HG03139 (cell line): ENCODE measurements around the gene CXXC4.

Source experiments
- ATAC-seq: cut with Tn5 transposase; IDR thresholded peaks from one replicate; pipeline ENCODE4 v1.9.1; 2021; ENCODE audit not compliant: unreplicated experiment

Gene CXXC4

DNA sequence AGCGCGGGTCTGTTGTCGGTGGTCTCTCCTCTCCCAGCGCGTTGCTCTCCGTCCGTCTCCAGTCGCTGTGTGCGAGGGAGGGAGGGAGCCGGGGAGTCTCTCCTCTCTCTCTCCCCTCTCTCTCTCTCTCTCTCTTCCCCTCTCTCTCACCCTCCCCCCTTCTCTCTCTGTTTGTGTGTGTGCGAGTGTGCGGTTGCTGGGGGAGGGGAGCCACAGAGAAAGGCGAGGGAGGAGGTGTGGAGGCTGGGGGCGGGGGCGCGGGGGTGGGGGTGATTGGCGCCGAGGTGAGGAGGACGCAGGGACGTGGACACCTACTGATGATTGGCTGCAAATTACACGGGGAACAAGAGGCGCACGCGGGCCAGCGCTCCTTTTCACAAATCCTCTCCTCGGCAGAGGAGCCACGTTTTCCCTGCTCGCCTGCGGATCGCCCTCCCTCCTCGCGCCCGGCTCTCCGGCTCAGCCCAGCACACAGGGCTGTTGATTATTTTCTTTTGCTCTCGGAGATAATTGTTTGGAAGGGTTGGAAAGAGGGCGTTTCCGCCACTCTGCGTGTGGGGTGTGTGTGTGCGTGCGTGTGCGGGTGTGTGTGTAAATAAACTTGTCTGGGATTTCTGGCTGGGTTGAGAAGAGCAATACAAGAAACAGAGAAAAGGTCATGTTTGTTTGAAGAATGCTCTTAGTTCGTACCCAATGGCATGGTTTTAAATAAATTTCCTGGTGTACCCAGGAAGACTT lies at the start of gene CXXC4:
Gene CXXC4 (minus strand): TSS at position 73 of the 738 bp plus-strand sequence. CDS start 3,092 bp downstream, outside the sequence.
- no peak for ATAC-seq

DNA sequence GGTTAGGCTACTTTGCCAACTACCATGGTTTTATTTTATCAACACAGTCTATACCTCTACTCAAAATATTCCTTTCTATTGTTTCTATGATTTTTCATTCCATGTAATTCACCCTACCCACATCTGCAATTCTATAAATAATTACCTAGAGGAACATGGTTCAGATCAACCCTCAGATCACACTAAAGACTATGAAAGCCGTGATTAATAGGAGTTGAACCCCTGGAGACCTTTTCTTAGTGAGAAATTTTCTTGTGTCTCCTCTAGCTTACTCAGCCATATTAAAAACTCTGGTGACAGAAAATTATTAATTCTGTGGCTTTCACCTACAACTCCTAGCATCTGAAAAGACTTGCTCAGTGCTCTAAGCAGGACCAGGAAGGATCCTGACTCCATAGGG lies 38.5 kb upstream of the CXXC4 start:
- no peak for ATAC-seq

DNA sequence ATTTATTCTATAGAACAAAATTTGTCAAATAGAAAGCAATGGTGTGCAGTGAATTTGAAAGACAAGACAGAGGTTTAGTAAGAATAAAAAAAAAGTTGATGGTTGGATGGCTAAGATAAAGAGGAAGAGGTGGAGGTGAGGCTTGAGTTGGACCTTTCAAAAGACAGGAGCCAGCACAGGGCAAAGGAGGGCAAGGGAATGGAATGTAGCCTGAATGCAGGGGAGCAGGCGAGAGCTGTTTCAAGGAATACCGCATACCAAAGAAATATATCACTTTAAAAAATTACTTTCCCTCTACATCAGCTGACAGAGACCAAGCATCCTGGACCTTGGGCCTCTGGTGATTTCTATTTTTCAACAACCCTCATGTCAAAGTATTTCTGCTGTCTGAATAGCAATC lies 38.0 kb upstream of the CXXC4 start:
- ATAC-seq = no peak

DNA sequence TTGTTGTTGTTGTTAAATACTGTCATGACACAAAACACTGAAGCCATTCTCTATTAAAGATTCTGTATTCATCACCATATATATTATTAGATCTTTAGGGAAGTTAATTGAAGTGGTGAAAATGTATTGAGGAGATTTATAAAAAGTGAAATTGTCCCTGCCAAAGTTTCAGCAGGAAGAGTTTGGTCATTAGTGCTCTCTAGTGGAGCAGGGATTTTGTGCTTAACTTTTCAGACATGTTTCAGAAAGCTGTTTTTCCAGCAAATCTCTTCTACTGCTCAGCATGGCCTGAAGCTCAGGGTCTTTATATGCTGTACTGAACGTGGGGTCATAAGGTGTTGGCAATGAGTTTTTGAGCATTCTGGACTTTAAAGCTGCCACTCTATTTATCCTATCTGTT lies 36.7 kb upstream of the CXXC4 start:
- no peak for ATAC-seq

DNA sequence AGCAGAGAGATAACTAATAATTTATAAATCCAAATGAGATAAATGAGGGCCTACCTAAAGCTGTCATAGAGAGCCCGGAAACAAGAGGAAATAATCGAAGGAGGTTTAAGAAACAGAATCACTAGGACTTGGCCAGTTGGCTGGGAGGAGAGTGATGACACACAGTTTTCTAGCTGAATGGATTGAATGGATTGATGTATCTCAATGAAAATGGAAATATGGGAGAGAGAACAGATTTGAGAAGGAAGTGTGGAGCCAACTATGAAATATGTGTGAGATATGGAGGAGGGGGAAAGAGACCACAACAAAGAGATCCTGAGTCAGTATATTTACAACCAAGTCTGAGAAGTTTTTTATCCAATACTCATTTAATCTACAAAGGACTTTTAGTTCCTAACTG lies 35.7 kb upstream of the CXXC4 start:
- no peak for ATAC-seq

DNA sequence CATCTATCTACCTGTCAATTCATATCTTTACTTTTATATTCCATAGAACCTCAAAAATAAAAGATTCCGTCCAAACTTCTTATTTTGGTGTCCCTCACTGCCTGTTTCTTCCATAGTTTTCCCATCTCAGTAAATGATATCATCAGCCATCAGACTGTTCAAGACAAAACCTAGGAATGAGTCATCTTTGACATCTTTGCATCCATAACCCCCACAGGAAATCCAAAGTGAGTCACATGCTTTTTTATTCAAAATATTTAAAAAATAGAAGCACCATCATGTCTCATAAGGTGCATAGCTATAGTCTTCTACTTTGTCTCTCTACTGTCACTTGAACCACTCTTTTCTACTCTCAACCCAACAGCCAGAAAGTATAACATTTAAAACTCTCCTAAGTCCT lies 29.9 kb upstream of the CXXC4 start:
- no peak for ATAC-seq

DNA sequence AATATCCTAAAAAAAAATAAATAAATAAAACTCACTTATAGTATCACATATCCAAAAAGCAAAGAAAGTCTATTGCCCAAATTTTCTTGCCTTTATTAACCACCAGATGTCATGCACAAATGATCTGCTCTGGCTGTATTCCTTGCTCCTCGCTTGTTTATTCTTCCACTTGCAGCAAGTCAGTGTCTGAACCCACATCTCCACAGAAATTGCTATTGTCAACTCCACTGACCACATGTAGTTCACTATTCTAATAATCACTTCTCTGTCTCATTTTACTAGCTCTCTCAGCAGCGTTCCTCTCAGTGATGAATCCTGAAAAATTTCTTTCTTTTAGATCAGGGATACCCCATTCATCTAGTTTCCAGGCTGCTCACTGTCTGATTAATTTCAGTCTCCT lies 29.3 kb upstream of the CXXC4 start:
- no peak for ATAC-seq

DNA sequence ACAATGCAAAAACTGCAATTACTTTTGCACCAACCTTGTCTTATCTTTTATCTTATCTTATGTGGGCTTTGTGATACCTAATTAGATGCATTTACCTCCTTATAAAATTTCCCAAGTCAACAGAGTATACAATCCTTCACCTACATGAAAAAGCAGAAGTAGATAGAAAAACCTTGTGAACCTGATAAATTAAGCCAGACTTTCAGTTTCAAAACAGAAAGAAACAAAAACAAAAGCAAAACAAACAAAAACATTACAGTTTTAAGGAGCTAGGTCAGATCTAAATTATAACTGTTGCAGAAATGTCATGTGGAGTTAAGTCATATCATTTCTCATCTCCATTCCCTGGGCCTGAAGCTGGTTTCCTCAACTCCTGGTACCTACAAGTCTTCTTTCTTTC lies 24.9 kb upstream of the CXXC4 start:
- ATAC-seq = peak; percentile 86

DNA sequence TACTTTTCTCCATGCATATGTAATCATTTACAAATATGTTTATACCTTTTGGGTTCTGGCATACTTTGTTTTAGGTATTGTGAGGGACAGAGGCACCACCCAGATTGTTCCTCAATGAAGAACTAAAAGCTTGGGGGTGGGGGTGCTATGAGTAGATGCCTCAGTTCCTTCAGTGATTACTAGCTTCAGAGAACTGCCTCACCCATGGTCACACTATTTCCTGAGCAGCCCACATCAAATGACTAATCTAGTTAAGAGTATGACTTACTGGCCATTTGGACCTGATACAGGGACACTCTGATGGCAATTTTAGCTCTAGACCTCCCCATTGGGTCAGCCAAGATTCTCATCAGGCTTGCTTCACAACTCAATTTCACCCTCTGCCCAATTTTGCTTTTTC lies 22.2 kb upstream of the CXXC4 start:
- no peak for ATAC-seq

DNA sequence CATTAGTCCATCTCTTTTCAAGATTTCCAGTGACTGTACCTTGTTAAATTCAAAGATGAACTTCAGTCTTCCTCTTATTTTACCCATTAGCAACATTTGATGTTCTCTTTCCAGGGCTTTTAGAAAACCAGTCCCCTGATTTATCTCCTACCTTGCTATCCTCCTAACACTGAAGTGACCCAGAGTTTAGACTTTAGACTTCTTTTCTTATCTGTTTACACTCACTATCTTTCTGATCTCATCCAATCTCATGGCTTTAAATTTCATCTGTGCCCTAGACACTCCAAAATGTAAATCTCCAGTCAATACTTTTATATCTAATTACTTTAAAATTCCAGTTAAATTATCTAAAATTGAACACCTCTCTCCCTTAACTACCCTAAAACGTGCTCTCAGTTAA lies 13.5 kb upstream of the CXXC4 start:
- no peak for ATAC-seq

DNA sequence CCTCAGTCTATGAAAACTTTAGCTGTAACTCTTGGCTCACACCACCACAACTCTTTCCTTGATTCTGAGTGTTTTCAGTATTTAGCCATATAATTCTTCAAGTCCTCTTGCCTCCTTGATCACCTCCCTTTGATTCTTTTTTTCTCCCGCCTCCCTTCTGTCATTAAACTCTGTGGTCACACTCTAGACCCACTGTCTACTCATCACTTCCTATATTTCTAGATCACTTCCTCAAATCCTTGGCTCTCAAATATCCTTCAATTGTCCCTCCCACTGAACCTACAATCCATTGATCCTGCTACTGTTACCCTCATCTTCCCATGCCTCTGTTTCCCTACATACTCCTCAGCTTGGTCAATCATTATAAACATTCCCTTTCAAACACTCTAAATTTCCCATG lies 12.4 kb upstream of the CXXC4 start:
- ATAC-seq = no peak

DNA sequence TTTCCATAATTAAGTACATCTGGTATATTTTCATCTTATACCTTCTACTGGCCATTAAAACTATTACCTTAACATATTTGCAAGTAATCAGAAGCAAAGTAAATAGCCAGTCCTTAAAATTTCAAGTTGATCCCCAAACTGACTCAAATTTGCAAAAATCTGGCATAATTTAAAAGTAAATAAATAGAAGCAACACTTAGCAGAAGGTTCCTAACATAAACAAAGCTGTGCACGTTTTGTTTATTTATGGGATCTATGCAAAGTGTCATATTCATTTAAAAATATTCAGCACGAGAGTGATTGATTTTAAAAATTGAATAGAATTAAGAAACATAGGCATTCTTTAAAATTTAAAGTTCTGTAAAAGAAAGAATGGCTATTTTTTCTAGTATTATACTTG lies 9.8 kb upstream of the CXXC4 start:
- no peak for ATAC-seq

DNA sequence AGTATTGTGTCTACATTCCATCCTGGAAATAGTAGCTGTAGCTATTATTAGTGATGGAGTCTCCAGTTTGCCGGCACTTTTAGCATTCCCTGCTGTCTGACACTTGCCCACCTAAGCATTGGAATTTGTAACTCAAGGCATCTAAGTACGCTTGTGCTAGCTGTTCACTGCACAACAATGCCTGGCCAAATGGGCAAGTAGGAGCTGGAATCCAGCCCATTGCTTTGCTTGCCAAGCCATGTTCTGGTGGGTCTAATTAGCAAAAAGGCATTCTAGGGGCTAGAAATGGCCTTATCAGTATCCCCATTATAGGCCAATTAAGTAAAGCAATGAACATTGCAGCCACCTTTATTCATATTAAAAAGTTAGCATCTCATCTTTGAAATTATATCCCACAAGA lies 7.8 kb upstream of the CXXC4 start:
- no peak for ATAC-seq

DNA sequence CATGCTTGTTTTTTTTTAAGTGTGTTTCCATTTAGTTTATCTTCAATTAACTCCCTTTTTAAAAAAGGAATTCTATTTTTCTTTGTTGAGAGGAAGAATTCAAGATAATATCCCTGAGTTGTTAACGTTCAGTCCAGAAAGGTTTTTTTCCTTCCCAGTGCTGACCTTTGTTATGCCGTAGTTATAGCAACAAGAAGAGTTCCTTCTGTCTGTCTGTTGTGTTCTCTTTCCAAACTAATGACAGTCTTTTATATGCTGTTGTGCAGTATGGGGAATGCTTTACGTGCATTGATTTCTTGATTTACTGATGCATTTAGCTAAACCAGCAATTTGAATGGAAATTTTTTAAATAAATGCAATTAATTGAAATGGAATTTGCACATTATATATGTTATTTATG lies 6.6 kb upstream of the CXXC4 start:
- ATAC-seq = no peak

DNA sequence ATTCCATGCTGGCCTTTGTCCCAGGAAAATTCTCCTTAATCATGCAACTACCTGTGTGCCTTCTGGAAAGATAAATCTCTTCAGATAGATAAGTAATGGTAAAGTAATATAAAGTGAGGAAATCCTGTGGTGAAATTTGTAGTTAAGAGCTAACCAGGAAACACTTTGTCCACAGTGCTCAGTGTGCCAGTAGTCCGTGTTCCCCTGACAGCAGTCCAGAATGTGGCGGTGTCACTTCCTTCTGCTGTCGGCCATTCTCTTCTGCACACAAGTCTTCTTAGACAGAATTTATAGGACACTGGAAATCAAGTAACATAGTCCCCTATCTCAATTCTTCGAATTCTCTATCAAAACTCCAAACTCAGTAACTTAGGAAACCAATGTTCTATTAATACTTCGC lies 5.7 kb upstream of the CXXC4 start:
- ATAC-seq = no peak

DNA sequence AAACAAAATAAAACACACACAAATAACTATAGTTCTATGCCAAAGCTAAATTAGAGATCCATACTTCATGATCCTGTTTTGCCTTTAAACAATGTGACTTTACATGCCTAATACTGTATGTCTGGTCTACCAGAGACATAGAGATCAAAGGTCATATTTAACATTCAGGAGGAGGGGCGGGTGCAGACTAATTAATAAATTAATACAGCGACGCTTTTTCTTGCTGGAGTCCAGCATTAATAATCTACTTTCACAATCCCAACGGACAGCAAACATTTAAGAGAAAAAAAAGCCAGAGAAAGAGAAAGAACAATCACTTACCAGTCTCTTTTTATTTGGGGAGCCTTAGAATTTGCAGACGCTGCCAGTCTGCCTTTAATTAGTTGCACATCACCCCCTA lies 509 bp downstream of the CXXC4 start:
- ATAC-seq = no peak

DNA sequence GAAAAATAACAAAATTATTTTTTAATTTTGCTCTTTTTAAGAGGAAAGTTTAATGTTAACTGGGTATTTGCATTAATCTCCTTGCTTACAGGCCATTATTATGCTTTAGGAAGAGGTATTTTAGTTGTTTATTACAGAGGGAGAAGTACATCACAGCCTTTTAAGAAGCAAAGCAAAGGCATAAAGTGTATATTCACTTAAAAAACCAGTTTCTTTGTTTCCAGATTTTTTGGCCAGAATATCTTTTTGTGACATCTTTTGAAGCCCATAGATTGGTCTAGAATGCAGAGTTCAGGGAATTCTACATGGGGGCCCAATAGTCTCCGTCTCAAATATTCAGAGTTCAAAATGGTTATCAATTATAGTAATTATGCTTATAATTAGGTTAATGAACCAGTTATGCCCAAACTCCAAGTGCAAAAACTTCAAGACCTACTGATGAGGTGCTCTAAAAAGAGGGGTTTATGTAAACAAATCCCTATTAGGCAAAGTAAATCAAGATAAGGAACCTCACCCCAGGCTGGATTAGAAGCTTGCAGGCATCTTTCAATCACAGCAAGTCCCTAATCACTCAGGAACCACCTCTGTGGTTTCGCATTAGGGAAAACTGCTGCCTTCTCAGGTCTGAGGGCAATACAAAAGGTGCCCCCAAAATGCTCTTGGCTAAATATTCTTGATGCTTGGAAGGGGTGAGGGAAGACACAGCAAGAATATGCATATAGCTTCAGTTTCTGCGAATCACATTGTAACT lies 1.4 kb downstream of the CXXC4 start:
- no peak for ATAC-seq

DNA sequence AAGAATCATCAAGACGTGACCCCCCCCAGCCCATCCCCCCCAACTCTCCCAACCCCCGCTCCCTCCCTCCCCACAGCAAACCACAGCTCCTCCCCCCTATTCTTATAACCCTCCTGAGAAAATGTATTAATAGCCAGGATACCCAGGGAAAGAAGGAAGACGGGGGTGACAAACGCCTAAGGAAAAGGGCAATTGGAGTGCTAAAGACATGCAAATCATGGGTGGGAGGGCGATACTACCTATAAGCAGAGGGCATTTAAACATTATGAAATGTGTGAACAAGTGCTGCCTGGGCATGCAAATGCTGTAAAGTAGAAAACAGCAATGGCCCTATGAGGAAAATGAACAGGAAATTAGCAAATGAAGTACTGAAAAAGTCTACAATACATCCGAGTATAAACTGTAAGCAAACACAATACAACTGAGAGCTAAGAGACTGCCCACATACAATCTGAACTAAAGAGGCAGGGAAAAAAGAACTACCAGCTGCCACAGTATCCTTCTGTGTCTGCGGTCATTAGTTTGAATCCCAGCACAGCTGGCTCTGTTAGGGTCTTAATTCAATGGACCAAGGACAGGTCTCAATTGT lies 2.4 kb downstream of the CXXC4 start:
- peak; percentile 16 for ATAC-seq

DNA sequence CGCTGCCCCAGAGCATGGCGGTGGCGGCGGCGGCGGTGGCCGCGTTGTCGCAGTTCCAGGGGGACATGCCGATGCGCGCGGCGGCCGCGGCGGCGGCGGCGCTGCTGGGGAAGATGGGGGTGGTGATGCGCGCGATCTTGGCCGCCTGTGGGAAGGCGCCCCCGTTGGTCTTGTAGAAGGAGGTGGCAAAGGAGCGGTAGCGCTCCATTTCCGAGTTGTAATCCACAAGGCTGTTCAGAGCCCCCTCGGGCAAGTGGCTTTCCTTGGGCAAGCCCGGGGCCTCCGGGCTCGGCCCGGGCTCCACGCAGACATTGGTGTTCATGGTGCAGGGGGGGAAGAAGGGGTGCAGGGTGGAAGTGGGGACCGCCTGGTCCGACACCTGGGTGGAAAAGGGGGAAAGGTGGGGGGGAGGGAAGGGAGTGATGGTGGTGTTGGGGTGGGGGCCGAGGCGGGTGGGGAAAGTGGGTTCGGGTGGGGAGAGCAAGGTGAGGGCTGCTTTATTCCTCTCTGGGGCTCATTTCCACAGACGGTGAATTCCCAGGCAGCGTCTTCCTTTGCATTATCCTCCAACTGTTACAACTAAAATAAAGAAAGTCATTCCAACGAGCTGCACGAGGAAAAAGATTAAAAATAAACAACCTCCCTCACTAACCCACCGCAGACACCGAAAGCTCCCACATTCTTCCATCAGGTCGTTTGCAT lies 3.1 kb downstream of the CXXC4 start:
- ATAC-seq = peak; percentile 25

DNA sequence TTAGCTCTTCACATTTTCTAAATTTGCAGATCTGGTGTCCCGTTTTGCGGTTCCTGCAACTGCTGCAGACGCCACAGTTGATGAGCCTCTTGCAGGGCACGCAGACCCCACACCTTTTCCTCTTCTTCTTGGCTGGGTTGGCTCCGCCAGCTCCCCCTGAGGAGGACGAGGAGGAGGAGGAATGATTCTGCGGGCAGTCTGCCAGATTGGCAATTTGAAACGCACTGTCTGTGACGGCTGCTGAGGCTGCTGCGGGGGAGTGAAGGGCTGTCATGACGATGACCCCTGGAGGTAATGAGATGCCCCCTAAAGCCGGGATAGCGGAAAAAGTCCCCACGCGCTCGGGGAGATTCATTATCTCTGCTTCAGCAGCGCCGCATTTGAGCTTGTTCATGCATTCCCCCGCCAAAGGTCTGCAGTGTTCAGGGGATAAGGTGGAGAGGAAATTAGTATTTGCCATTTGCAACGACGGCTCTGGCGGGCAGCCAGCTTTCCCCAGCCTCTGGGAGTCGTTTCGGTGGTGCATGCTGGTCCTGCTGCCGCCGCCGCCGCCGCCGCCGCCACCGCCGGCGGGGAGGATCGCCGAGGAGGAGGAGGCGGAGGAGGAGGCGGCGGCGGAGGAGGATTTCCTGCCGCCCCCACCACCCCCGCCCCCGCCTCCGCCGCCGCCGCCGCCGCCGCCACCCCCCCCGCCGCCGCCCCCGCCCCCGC lies 3.8 kb downstream of the CXXC4 start:
- ATAC-seq = peak; percentile 28
